ENCODE results near the gene BTBD8.
A peak's percentile ranks its signal among the peaks of the same experiment; 100 is the strongest.
"Not testable (repeated sequence)": the region's sequence is repeated elsewhere in the genome, so short reads cannot be mapped to it uniquely, and the experiment has no call there.

Gene BTBD8

DNA sequence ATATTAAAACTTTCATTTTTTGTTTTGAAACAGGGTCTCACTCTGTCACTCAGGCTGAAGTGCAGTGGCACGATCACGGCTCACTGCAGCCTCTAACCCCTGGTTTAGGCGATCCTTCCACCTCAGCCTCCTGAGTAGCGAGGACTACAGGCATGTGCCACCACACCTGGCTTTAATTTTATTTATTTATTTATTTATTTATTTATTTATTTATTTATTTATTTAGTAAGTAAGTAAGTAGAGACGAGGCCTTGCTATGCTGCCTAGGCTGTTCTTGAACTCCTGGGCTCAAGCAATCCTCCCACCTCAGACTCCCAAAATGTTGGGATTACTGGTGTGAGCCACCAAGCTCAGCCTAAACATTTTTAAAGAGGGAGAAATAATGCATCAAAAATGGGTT lies 3.8 kb upstream of the BTBD8 start:
- H3K4me3 ChIP-seq (ENCODE audit: low read depth, low read length), result no peak overlapping the region
- TF ChIP-seq, protein P1, sequence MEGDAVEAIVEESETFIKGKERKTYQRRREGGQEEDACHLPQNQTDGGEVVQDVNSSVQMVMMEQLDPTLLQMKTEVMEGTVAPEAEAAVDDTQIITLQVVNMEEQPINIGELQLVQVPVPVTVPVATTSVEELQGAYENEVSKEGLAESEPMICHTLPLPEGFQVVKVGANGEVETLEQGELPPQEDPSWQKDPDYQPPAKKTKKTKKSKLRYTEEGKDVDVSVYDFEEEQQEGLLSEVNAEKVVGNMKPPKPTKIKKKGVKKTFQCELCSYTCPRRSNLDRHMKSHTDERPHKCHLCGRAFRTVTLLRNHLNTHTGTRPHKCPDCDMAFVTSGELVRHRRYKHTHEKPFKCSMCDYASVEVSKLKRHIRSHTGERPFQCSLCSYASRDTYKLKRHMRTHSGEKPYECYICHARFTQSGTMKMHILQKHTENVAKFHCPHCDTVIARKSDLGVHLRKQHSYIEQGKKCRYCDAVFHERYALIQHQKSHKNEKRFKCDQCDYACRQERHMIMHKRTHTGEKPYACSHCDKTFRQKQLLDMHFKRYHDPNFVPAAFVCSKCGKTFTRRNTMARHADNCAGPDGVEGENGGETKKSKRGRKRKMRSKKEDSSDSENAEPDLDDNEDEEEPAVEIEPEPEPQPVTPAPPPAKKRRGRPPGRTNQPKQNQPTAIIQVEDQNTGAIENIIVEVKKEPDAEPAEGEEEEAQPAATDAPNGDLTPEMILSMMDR (IDR thresholded peaks at IDR 0.05; ENCODE audit: low read depth, low read length), result no peak

DNA sequence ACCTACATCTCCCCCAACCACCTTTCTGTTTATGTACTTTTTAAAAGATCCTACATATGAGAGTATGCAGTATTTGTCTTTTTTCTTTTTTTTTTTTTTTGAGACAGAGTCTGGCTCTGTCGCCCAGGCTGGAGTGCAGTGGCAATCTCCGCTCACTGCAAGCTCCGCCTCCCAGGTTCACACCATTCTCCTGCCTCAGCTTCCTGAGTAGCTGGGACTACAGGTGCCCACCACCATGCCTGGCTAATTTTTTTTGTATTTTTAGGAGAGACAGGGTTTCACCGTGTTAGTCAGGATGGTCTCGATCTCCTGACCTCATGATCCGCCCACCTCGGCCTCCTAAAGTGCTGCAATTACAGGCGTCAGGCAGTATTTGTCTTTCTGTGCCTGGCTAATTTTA lies 2.1 kb upstream of the BTBD8 start:
- H3K4me3 ChIP-seq (ENCODE audit: low read depth, low read length), result not testable (repeated sequence)

DNA sequence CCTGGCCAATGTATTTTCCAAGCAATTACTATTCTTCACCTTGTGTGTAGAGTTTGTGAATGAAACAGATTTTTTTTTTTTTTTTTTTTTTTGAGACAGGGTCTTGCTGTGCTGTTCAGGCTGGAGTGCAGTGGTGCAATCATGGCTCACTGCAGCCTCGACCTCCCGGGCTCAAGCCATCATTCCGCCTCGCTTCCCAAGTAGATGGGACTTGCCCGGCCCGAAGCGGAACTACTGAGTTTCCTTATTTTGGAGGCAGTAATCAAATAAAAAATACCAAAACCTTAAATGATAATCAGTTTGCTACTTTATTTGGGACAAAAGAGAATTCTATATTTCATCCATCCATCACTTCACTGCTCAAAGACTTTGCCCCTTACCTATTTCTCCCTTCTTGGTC lies 704 bp upstream of the BTBD8 start:
- TF ChIP-seq, protein P1 (IDR thresholded peaks at IDR 0.05; ENCODE audit: low read depth, low read length), result no peak
- H3K4me3 ChIP-seq (ENCODE audit: low read depth, low read length), result peak overlapping the region; percentile 81

DNA sequence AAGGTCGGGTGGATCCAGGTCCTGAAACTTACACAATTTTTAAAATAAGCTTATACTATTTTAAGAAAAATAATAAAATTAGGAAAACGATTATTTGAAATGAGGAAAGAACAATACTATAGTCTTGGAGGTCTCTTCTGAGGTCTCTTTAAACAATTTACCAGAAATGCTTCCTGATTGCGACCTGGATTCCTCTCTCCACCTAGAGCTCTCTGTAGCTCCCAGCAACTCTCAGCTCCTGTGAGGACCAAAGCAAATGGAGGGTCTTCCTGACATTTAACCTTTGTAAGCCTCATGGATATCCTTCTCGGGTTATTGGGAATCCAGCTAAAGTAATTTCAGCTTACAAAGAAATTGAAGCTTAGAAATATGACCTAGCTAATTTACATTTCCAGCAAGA lies 886 bp downstream of the BTBD8 start:
- TF ChIP-seq, protein P1 (IDR thresholded peaks at IDR 0.05; ENCODE audit: low read depth, low read length), result no peak

DNA sequence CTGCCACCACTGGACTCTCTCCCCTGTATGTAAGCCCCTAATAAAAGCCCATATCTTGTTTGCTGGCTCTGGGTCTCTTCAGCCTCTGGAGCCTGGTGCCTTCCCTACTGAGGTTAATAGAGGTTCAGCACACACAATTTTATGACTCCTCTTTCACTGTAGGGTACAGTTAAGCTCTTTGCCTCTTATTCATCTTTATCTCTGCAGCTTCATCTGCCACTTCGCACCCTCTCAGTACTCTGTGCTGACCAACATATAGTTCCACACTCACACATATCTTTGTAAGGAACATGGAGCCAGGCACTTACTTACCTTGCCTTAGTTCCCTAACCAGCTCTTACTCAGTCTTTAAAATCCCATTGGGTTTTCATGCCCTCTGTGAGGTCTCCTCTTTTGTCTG lies 4.5 kb downstream of the BTBD8 start:
- TF ChIP-seq, protein P1 (IDR thresholded peaks at IDR 0.05; ENCODE audit: low read depth, low read length), result no peak
- H3K4me3 ChIP-seq (ENCODE audit: low read depth, low read length), result no peak overlapping the region

More for the DNA sequence above, 886 bp downstream of the BTBD8 start:
- peak overlapping the region; percentile 81 for H3K4me3 ChIP-seq (ENCODE audit: low read depth, low read length)

DNA sequence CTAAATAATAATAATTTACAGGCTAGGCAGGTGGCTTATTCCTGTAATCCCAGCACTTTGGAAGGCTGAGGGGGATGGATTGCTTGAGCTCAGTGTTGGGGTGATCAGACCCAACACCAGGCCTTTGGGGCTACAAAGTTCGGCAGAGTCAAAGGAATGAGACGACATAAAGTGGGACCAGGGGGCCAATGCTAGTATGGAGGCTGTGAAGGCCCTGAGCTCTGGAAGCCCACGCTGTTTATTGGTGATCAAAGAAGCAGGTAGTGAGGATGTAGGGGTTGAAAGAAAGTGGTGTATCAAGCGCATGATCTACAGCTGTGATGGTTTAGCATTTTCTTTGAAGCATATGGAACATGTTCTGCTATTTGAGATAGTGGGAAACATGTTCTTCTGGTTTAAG lies 5.6 kb downstream of the BTBD8 start:
- TF ChIP-seq, protein P1 (IDR thresholded peaks at IDR 0.05; ENCODE audit: low read depth, low read length), result no peak
- no peak overlapping the region for H3K4me3 ChIP-seq (ENCODE audit: low read depth, low read length)

DNA sequence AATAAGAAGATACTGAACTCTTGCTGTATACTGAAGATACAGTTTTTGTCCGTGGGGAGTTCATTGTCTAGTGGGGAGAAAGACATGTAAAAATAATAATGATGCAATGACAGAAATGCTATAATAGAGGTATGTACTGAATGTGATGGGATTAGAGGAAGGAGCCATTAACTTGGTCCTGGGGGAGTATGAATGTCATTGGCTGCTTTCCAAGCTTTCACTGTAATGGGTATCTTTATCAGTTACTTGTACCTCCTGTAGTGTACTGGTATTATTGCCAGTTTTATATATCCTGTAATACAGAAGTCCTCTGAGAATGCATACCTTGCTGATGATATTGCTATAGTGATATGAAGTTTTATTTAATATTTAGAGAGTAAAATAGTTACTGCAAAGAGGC lies 7.4 kb downstream of the BTBD8 start:
- TF ChIP-seq, protein P1 (IDR thresholded peaks at IDR 0.05; ENCODE audit: low read depth, low read length), result no peak
- no peak overlapping the region for H3K4me3 ChIP-seq (ENCODE audit: low read depth, low read length)

DNA sequence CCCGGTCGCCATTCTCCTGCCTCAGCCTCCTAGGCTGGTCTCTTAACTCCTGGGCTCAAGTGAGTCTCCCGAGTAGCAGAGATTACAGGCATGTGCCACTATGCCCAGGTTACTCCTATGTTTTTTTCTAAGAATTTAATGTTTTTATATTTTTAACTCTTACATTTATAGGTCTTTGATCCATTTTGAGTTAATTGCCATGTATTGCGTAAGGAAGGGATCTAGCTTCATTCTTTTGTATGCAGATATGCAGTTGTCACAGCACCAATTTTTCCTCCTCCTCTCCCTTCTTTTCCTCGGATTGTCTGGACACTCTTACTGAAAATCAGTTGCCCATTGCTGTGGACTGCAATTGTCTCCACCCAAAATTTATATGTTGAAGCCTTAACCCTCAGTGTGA lies 11.5 kb downstream of the BTBD8 start:
- TF ChIP-seq, protein P1 (IDR thresholded peaks at IDR 0.05; ENCODE audit: low read depth, low read length), result no peak
- H3K4me3 ChIP-seq (ENCODE audit: low read depth, low read length), result no peak overlapping the region
